Measurements from ENCODE around the gene GPR17.

- TF ChIP-seq CTCF (conservative IDR thresholded peaks at IDR 0.05 in 1 of 2, IDR thresholded peaks at IDR 0.05 in 1 of 2; ENCODE audit: extremely low read depth in 1 of 2, insufficient read depth in 1 of 2, low read depth in 1 of 2, low read length in 2 of 2) (no peak), EZH2 (IDR thresholded peaks at IDR 0.05; ENCODE audit: borderline replicate concordance, low read length) (no peak)
Observed at GRCh38 chr2:127651381-127651809, 5.4 kb downstream of the GPR17 start.
